H9 (cell line): ENCODE measurements around the gene UBE2G1. TPM values are rescaled to one million over a fixed set of nuclear protein-coding genes. Genes with fewer than 3 reads are reported as not detected.
A peak's percentile ranks its signal among the peaks of the same experiment; 100 is the strongest.

ENCODE experiments used
- DNase-seq: peaks from one replicate; pipeline ENCODE4 v3.0.0-alpha.2; 2017
- H2AFZ ChIP-seq: one replicate; pipeline ENCODE4 v1.6.1; 2013; ENCODE audit warnings: mild to moderate bottlenecking, low read length, control low read depth, moderate library complexity
- H2AK5ac ChIP-seq: 2 replicates; pipeline ENCODE4 v1.6.1; 2013; ENCODE audit warnings: low read length, control low read depth, mixed read lengths; ENCODE audit not compliant: insufficient read length
- H2BK120ac ChIP-seq: one replicate; pipeline ENCODE4 v1.6.1; 2013; ENCODE audit warnings: low read depth, mild to moderate bottlenecking, low read length, control low read depth, inconsistent platforms; ENCODE audit not compliant: poor library complexity, severe bottlenecking
- H2BK12ac ChIP-seq: 2 replicates; pipeline ENCODE4 v1.6.1; 2013; ENCODE audit warnings: low read length, control low read depth, mixed read lengths, low read depth; ENCODE audit not compliant: insufficient read length
- H2BK15ac ChIP-seq: 2 replicates; pipeline ENCODE4 v1.6.1; 2013; ENCODE audit warnings: low read depth, low read length, control low read depth
- H2BK20ac ChIP-seq: one replicate; pipeline ENCODE4 v1.6.1; 2013; ENCODE audit warnings: low read depth, mild to moderate bottlenecking, low read length, control low read depth, inconsistent platforms; ENCODE audit not compliant: poor library complexity, severe bottlenecking
- H2BK5ac ChIP-seq: 2 replicates; pipeline ENCODE4 v1.6.1; 2013; ENCODE audit warnings: low read length, control low read depth, mixed read lengths; ENCODE audit not compliant: insufficient read length
- H3K14ac ChIP-seq: 2 replicates; pipeline ENCODE4 v1.6.1; 2013; ENCODE audit warnings: low read length, control low read depth; ENCODE audit not compliant: insufficient read depth
- H3K18ac ChIP-seq: 2 replicates; pipeline ENCODE4 v1.6.1; 2013; ENCODE audit warnings: low read depth, mild to moderate bottlenecking, mixed read lengths, low read length, control low read depth; ENCODE audit not compliant: insufficient read length
- H3K23ac ChIP-seq: 2 replicates; pipeline ENCODE4 v1.6.1; 2013; ENCODE audit warnings: low read length, control low read depth, mixed read lengths, low read depth; ENCODE audit not compliant: insufficient read length
- H3K23me2 ChIP-seq: 2 replicates; pipeline ENCODE4 v1.6.1; 2013; ENCODE audit warnings: low read depth, mild to moderate bottlenecking, mixed read lengths, low read length, control low read depth; ENCODE audit not compliant: insufficient read length, poor library complexity, severe bottlenecking
- H3K27ac ChIP-seq: 2 replicates; pipeline ENCODE4 v1.5.1; 2013; ENCODE audit warnings: low read length, control low read depth, mixed read lengths, low read depth; ENCODE audit not compliant: insufficient read length
- H3K27me3 ChIP-seq: 2 replicates; pipeline ENCODE4 v1.6.1; 2013; ENCODE audit warnings: low read length, control low read depth, inconsistent platforms; ENCODE audit not compliant: insufficient read depth
- H3K4ac ChIP-seq: 2 replicates; pipeline ENCODE4 v1.6.1; 2013; ENCODE audit warnings: low read depth, mild to moderate bottlenecking, control low read depth, inconsistent platforms, low read length, moderate library complexity
- H3K4me1 ChIP-seq: 2 replicates; pipeline ENCODE4 v1.6.1; 2013; ENCODE audit warnings: low read length, control low read depth, inconsistent platforms; ENCODE audit not compliant: insufficient read depth
- H3K4me2 ChIP-seq: 2 replicates; pipeline ENCODE4 v1.6.1; 2013; ENCODE audit warnings: low read length, control low read depth, mixed read lengths; ENCODE audit not compliant: insufficient read length, insufficient read depth
- H3K56ac ChIP-seq: 2 replicates; pipeline ENCODE4 v1.6.1; 2013; ENCODE audit warnings: low read depth, mild to moderate bottlenecking, mixed read lengths, low read length, control low read depth; ENCODE audit not compliant: insufficient read length
- H3K79me1 ChIP-seq: 2 replicates; pipeline ENCODE4 v1.6.1; 2013; ENCODE audit warnings: low read depth, mild to moderate bottlenecking, moderate library complexity, low read length, control low read depth, inconsistent platforms; ENCODE audit not compliant: insufficient read depth, poor library complexity, severe bottlenecking
- H3K79me2 ChIP-seq: 2 replicates; pipeline ENCODE4 v1.6.1; 2013; ENCODE audit warnings: low read length, control low read depth, inconsistent platforms; ENCODE audit not compliant: insufficient read depth
- H3K9ac ChIP-seq: 2 replicates; pipeline ENCODE4 v1.6.1; 2013; ENCODE audit warnings: low read length, control low read depth, mixed read lengths; ENCODE audit not compliant: insufficient read length; ENCODE audit errors: extremely low read depth
- H3K9me3 ChIP-seq: one replicate; pipeline ENCODE4 v1.6.1; 2013; ENCODE audit warnings: low read depth, low read length, inconsistent platforms; ENCODE audit not compliant: control insufficient read depth
- H3T11ph ChIP-seq: one replicate; pipeline ENCODE4 v1.6.1; 2013; ENCODE audit warnings: mild to moderate bottlenecking, low read length, control low read depth, inconsistent platforms
- H4K20me1 ChIP-seq: one replicate; pipeline ENCODE4 v1.6.1; 2013; ENCODE audit not compliant: control insufficient read depth, insufficient read length, insufficient read depth
- H4K5ac ChIP-seq: 2 replicates; pipeline ENCODE4 v1.6.1; 2013; ENCODE audit warnings: low read depth, mild to moderate bottlenecking, mixed read lengths, low read length, control low read depth; ENCODE audit not compliant: insufficient read length
- H4K8ac ChIP-seq: replicated peaks from 2 replicates; pipeline ENCODE4 v1.6.1; 2013; ENCODE audit warnings: low read length, control low read depth, mixed read lengths, low read depth; ENCODE audit not compliant: insufficient read length
- H4K91ac ChIP-seq: 2 replicates; pipeline ENCODE4 v1.6.1; 2013; ENCODE audit warnings: low read depth, mild to moderate bottlenecking, moderate library complexity, mixed read lengths, low read length, control low read depth; ENCODE audit not compliant: insufficient read length
- H3K27ac Mint-ChIP-seq, 3 experiments: 2 replicates in 2 of 3; 3 replicates in 1 of 3; pipeline ENCODE4 v1.8.0; 2020 to 2021; ENCODE audit warnings: mixed read lengths in 3 of 3, mild to moderate bottlenecking in 1 of 3, moderate library complexity in 1 of 3
- H3K27me3 Mint-ChIP-seq: 2 replicates; pipeline ENCODE4 v1.8.0; 2021; ENCODE audit warnings: low read depth, mild to moderate bottlenecking, moderate library complexity, mixed read lengths
- H3K36me3 Mint-ChIP-seq, 3 experiments: 2 replicates in 2 of 3; 3 replicates in 1 of 3; pipeline ENCODE4 v1.8.0; 2020 to 2021; ENCODE audit warnings: low read depth in 3 of 3, mixed read lengths in 3 of 3; ENCODE audit not compliant: insufficient read depth in 1 of 3
- H3K4me1 Mint-ChIP-seq, 2 experiments: 2 replicates each; pipeline ENCODE4 v1.8.0; 2020; ENCODE audit warnings: mixed read lengths in 2 of 2
- H3K4me3 Mint-ChIP-seq, 2 experiments: 2 replicates in 1 of 2; 3 replicates in 1 of 2; pipeline ENCODE4 v1.8.0; 2020 to 2021; ENCODE audit warnings: mild to moderate bottlenecking in 2 of 2, mixed read lengths in 2 of 2, moderate library complexity in 1 of 2
- H3K9me3 Mint-ChIP-seq, 2 experiments: 2 replicates in 1 of 2; 3 replicates in 1 of 2; pipeline ENCODE4 v1.8.0; 2020; ENCODE audit warnings: mild to moderate bottlenecking in 2 of 2, mixed read lengths in 2 of 2, moderate library complexity in 1 of 2
- CTCF ChIP-seq: fragments of 200-600 bp; sonication (generic); conservative IDR thresholded peaks from 3 replicates; pipeline ENCODE4 v1.8.0; 2021; ENCODE audit warnings: antibody characterized with exemption, mild to moderate bottlenecking
- WGBS: extraction: QIAGEN DNeasy Blood & Tissue Kit; methylation state at CpG from one replicate; pipeline ENCODE4 v1.1.7; 2013; ENCODE audit warnings: missing lambda C conversion rate, low lambda C conversion rate, mixed read lengths; ENCODE audit not compliant: insufficient read length; ENCODE audit errors: extremely low coverage; 5-methylcytosine and 5-hydroxymethylcytosine counted together
- total RNA-seq: library from RNA; stranded (reverse); gene quantifications from 2 replicates; pipeline ENCODE4 v1.2.1, GENCODE V29; 2021

UBE2G1 gene
- total RNA-seq, 1 experiment from 2014 or later, result 188 TPM

GRCh38 chr17:4332296-4332970, 34.0 kb downstream of the UBE2G1 start:
- Histone ChIP-seq H2BK5ac (no peak overlapping the region), H3K4ac (no peak overlapping the region), H2AFZ (no peak overlapping the region), H3K9me3 (no peaks in the 10 kb centered on the region), H3K23ac (no peak overlapping the region), H3K27me3 (no peaks in the 10 kb centered on the region), H3K23me2 (no peaks in the 10 kb centered on the region), H2AK5ac (no peak overlapping the region), H4K5ac (no peak overlapping the region), H2BK20ac (no peak overlapping the region), H4K8ac (no peak overlapping the region), H3K27ac (no peak overlapping the region), H3K79me2 (peaks cover 39% of the 10 kb centered on the region; the same call in 1 of the 2 replicates), H3K56ac (no peak overlapping the region), H2BK12ac (no peak overlapping the region), H3K9ac (no peak overlapping the region), H3K18ac (no peak overlapping the region), H3K14ac (no peak overlapping the region), H3K4me2 (no peak overlapping the region), H3T11ph (no peak overlapping the region), H2BK15ac (no peak overlapping the region), H4K20me1 (no peaks in the 10 kb centered on the region), H3K4me1 (no peaks in the 10 kb centered on the region; the same call in 1 of the 2 replicates), H4K91ac (no peak overlapping the region), H2BK120ac (no peak overlapping the region), H3K79me1 (peaks cover 6% of the 10 kb centered on the region)
- Mint-ChIP-seq H3K27ac (peak overlapping the region in 2 of 3 experiments; percentile 10 to 91; a peak in 4 of 7 replicates), H3K27me3 (no peaks in the 10 kb centered on the region), H3K4me3 (no peak overlapping the region; a peak in 1 of 5 replicates), H3K36me3 (peaks cover 7 to 23% (median 11%) of the 10 kb centered on the region in 3 experiments; a peak in 6 of 7 replicates), H3K9me3 (no peaks in the 10 kb centered on the region), H3K4me1 (peaks cover 46 to 48% of the 10 kb centered on the region in 2 experiments)
- no peak for DNase-seq
- no CpG with 5 or more reads among the region's 6 CpGs for WGBS
- TF ChIP-seq CTCF, result no peak
